DMS 273 (cell line): ENCODE results near the gene CAMTA2.
A peak's percentile ranks its signal among the peaks of the same experiment; 100 is the strongest.

Source experiments
- DNase-seq: peaks from one replicate; lab custom pipeline; 2025; ENCODE audit not compliant: unreplicated experiment; lab: John Stamatoyannopoulos, UW

The CAMTA2 gene

GRCh38 chr17:4948166-4948930 lies 39.1 kb downstream of the CAMTA2 start, which contains the start of gene PFN1:
Gene PFN1, minus strand, starts transcription at chr17:4948530. Its CDS starts 136 bp downstream, at chr17:4948394.
- DNase-seq, result peak; percentile 87

GRCh38 chr17:4947411-4948165 lies 39.9 kb downstream of the CAMTA2 start:
- peak; percentile 67 for DNase-seq

- DNase-seq, result peak; percentile 33
Measured at GRCh38 chr17:4947010-4947410, 40.5 kb downstream of the CAMTA2 start.

GRCh38 chr17:4946312-4946976 lies 41.0 kb downstream of the CAMTA2 start:
- DNase-seq, result no peak

- DNase-seq, result peak; percentile 61
Measured at GRCh38 chr17:4945944-4946280, 41.6 kb downstream of the CAMTA2 start.

GRCh38 chr17:4945176-4945943 lies 42.1 kb downstream of the CAMTA2 start:
- peak; percentile 80 for DNase-seq

GRCh38 chr17:4944554-4945175 lies 42.8 kb downstream of the CAMTA2 start:
- no peak for DNase-seq

GRCh38 chr17:4944163-4944553 lies 43.3 kb downstream of the CAMTA2 start:
- DNase-seq, result peak; percentile 32

- DNase-seq, result no peak
Measured at GRCh38 chr17:4942760-4943508, 44.5 kb downstream of the CAMTA2 start.

- DNase-seq, result no peak
Measured at GRCh38 chr17:4941319-4941610, 46.2 kb downstream of the CAMTA2 start.

GRCh38 chr17:4940555-4941318 lies 46.7 kb downstream of the CAMTA2 start:
- peak; percentile 57 for DNase-seq

GRCh38 chr17:4939796-4940554 lies 47.5 kb downstream of the CAMTA2 start, which contains the start of the genes RNF167 and SLC25A11:
Gene RNF167, plus strand, starts transcription at chr17:4940268. Its CDS starts 642 bp downstream, at chr17:4940910.
Gene SLC25A11, minus strand, starts transcription at chr17:4940046. Its CDS starts 136 bp downstream, at chr17:4939910.
- peak; percentile 99 for DNase-seq

GRCh38 chr17:4939546-4939795 lies 48.0 kb downstream of the CAMTA2 start:
- no peak for DNase-seq

- DNase-seq, result peak; percentile 44
Measured at GRCh38 chr17:4938688-4939545, 48.6 kb downstream of the CAMTA2 start.

- no peak for DNase-seq
Measured at GRCh38 chr17:4938069-4938491, 49.4 kb downstream of the CAMTA2 start.

- DNase-seq, result no peak
Measured at GRCh38 chr17:4937553-4937952, 49.9 kb downstream of the CAMTA2 start.

GRCh38 chr17:4936436-4936835 lies 51.0 kb downstream of the CAMTA2 start:
- no peak for DNase-seq

- no peak for DNase-seq
Measured at GRCh38 chr17:4935650-4936049, 51.8 kb downstream of the CAMTA2 start.
